NCI-H1694 (cell line): ENCODE measurements around the gene MAPK12.

ENCODE experiments used
- DNase-seq: peaks from one replicate; lab custom pipeline; 2025; lab: John Stamatoyannopoulos, UW

The MAPK12 gene

GRCh38 chr22:50267591-50268390, 6.3 kb upstream of the MAPK12 start:
- no peak for DNase-seq

DNA sequence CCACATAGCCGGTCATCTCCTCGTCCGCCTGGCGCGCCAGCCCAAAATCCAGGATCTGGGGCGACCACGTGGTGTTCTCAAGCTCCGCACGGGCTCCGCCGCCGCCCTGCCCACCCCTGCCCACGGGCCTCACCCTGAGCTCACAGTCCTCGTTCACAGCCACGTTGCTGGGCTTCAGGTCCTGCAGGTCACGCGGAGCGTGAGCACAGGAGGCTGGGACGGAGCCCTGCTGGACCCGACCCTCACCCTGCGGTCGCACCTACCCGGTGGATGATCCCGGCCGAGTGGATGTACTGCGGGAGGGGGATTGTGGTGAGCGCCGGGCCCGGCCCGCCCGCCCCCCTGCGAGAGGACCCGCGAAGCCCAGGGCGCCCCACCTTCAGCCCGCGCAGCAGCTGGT, 5.5 kb upstream of the MAPK12 start:
- no peak for DNase-seq

- DNase-seq: no peak
Measured at GRCh38 chr22:50264946-50265669, 3.6 kb upstream of the MAPK12 start.

GRCh38 chr22:50264104-50264745, 2.7 kb upstream of the MAPK12 start:
- no peak for DNase-seq

DNA sequence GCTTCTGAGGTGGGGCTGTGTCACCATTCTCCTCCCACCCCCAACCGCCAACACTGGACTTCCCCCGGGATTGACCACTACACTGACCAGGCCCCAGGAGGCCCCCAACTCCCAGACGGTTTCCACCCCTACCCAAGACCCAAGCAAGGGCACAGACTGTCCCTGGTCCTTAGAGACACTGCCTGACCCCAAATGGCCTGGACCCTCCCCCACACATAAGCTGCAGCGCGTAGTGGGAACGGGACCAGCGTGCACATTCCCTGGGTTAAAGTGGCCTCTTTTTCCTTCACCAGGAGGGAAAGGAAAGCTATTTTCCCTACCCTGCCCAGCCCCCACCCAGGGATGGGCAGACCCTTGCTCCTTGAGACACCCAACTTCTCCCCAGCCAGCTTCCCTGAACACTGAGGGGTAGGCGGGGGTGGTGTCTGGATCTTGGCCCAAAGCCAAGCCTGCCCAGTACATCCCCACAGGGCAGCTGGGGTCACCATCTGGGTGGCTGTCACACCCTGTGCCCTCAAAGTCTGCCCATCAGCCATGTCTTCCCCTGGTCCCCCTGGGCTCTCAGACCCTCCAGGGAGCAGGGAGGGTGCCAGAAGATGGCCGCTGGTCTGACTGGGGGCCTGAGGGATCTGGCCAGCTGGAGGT, 1.6 kb upstream of the MAPK12 start:
- DNase-seq: no peak

DNA sequence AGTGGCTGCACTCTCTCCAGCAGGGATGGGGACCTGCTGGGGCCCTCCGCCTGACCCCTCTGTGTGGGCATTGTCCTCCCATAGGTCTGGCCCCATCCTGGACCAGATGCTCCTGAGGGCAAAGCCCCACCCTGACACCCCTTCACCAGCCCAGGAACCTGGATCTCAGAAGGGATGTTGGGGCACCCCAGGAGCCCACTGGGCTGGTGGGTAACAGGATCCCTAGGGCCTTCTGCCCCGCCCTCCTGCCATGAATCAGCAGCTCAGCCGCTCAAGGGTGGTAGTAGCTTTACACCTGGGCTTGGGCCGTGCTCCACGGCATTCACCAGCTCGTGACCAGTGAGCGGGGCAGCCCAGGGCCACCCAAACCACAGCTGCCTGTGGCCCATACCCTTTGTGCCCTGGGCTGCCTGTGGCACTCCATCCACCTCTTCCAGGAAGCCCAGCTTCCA, 1.0 kb upstream of the MAPK12 start:
- DNase-seq: no peak

DNA sequence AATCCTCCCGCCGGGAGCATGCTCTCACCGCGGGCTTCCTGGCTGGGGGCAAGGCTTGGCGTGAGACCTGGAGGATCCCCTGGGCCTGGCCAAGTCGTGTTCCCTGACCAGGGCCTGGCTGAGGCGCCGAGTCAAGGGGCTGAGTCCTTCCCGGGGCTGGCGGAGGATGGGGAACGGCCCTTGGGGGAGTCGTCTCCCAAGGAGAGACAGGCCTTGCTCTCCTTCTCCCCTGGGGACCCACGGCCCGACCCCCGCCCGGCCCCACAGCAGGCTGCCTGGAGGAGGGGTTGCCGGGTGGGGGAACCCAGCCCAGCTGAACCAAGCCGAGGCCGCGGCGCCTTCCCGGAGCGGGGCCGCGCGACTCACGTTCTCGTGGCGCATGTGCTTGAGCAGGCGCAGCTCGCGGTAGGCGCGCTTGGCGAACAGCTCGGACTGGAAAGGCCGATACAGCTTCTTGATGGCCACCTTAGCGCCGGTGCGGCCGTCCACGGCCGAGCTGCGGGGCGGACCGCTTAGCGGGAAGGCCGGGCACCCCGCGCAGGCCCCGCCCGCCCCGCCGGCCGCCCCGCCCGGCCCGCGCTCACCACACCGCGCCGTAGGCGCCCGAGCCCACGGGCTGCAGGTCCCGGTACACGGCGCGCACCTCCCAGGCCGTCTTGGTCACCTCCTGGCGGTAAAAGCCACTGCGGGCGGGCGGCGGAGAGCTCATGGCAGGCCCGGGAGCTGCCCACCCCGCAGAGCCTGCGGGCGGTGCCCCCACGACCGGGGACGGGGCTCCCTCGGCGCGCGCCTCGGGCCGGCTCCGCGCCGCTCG, 475 bp downstream of the MAPK12 start:
- DNase-seq: peak; percentile 43

- DNase-seq: peak; percentile 21
Measured at GRCh38 chr22:50260434-50260800, 1.1 kb downstream of the MAPK12 start.

DNA sequence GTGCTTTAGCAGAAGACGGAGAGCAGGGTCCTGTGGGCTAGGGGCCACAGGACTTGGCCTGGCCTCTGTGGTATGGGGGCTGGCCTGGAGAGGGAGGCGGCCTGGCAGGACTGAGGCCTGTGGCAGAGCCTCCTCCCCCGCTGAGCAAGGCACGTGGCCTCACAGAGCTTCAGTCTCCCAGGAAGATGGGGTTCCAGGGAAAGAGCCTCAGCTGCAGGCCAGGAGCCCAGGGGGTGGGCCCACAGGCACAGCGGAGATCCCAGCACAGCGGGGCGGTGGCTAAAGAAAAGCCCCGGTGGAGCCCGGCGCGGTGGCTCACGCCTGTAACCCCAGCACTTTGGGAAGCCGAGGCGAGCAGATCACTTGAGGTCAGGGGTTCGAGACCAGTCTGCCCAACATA, 2.2 kb downstream of the MAPK12 start:
- no peak for DNase-seq

DNA sequence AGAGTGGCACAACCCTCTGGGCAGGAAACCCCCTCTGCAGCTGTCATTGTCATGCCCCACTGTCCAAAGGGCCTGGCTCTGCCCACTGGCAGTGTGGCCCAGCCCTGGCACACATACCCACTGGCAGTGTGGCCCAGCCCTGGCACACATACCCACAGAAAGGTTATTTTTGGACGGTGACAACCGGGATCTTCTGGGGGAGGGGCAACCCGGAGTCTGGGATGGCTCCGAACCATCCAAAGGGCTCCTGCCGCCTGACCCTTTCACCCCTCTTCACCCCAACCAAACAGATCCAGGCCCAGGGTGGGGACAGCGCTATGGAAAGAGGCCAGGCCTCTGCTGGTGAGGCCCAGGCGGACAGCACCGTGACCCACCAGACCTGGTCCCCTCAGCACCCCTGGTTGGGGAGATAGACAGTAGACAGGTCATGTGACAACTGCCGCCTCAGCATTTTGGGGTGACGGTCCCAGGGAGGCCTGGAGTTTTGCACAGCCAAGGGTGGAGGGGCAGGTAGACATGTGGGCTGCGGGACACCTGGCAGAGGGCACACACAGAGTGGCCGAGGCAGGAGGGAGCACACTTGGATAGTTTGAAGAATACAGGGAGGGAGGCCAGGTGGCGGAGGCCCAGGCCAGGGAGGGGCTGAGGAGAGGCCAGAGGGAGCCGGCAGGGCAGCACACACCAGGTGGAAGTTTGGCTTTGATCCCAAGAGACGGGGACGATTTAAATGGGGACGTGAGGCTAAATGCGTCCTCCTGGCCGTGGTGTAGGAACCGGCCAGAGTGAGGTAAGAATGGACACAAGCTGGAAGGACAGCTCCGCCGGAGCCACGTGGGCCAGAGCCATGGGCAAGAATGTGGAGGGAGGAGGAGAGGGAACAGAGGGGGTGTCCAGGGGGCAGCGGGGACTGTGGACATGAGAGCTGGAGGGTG, 2.9 kb downstream of the MAPK12 start:
- DNase-seq: no peak

DNA sequence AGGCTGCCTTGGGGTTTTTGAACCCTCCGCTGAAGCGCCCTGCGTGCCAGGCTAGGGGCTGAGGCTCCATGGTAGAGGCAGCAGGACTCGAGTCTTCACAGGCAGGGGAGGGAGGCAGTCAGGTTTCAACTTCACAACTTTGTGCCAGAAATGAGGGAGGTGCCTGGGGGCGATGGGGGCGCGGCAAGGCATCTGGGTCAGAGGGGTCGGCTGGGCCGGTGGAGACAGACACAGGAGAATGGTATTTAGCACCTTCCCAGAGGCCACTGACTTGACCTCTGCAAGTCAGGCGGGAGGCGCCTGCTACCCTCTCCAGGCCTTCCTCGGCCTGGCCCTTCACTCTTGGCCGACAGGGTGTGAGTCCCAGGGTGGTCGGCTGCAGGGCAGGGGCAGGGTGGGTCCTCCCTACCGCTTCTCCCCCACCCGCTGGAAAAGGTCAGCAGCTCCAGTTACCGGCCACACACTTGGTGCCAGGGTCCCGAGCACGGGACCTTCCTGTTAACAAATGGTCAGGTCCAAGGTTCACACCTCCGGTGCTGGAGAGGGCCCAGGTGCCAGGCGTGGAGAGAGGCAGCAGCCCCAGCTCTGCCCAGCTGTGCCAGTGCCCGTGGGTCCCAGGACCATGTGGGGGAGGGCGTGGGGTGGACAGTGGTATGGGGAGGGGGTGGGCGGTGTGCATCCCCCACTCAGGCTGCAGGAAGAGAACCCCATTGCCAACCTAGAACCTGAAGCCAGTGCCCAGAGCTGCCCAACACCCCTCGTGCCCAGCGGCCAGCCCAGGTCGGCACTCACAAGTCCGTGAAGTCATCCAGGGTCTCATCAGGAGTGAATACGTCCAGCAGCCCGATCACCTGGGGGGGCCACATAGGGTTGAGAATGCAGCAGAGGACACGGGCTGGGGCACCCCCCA, 3.8 kb downstream of the MAPK12 start:
- DNase-seq: no peak

- DNase-seq: no peak
Measured at GRCh38 chr22:50257041-50257440, 4.4 kb downstream of the MAPK12 start.

GRCh38 chr22:50256258-50256862, 5.1 kb downstream of the MAPK12 start:
- no peak for DNase-seq

GRCh38 chr22:50255607-50256006, 5.9 kb downstream of the MAPK12 start:
- no peak for DNase-seq

GRCh38 chr22:50255099-50255498, 6.4 kb downstream of the MAPK12 start:
- DNase-seq: no peak

- no peak for DNase-seq
Measured at GRCh38 chr22:50253941-50254340, 7.5 kb downstream of the MAPK12 start.

GRCh38 chr22:50253046-50253915, 8.2 kb downstream of the MAPK12 start:
- DNase-seq: no peak
